ENCODE measurements around the gene DCP2.

DCP2 gene

GRCh38 chr5:113038714-113039113 lies 62.1 kb downstream of the DCP2 start:
- no peak overlapping the region for H3K4me3 ChIP-seq (ENCODE audit: low read depth, low read length)
- TF ChIP-seq POLR2A (IDR thresholded peaks at IDR 0.05; ENCODE audit: extremely low read depth, insufficient read length) = no peak
- no peak for TF ChIP-seq MYC (IDR thresholded peaks at IDR 0.05; ENCODE audit: low read depth, low read length)
- TF ChIP-seq, protein P1, sequence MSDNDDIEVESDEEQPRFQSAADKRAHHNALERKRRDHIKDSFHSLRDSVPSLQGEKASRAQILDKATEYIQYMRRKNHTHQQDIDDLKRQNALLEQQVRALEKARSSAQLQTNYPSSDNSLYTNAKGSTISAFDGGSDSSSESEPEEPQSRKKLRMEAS (IDR thresholded peaks at IDR 0.05; ENCODE audit: low read depth, low read length) = no peak
- TF ChIP-seq, protein P2, sequence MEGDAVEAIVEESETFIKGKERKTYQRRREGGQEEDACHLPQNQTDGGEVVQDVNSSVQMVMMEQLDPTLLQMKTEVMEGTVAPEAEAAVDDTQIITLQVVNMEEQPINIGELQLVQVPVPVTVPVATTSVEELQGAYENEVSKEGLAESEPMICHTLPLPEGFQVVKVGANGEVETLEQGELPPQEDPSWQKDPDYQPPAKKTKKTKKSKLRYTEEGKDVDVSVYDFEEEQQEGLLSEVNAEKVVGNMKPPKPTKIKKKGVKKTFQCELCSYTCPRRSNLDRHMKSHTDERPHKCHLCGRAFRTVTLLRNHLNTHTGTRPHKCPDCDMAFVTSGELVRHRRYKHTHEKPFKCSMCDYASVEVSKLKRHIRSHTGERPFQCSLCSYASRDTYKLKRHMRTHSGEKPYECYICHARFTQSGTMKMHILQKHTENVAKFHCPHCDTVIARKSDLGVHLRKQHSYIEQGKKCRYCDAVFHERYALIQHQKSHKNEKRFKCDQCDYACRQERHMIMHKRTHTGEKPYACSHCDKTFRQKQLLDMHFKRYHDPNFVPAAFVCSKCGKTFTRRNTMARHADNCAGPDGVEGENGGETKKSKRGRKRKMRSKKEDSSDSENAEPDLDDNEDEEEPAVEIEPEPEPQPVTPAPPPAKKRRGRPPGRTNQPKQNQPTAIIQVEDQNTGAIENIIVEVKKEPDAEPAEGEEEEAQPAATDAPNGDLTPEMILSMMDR (IDR thresholded peaks at IDR 0.05; ENCODE audit: low read depth, low read length) = no peak
- peak; percentile 18 for DNase-seq (ENCODE audit: low read depth)

GRCh38 chr5:113039229-113039933 lies 62.8 kb downstream of the DCP2 start:
- no peak overlapping the region for H3K4me3 ChIP-seq (ENCODE audit: low read depth, low read length)
- TF ChIP-seq, protein P1 (IDR thresholded peaks at IDR 0.05; ENCODE audit: low read depth, low read length) = no peak
- no peak for TF ChIP-seq MYC (IDR thresholded peaks at IDR 0.05; ENCODE audit: low read depth, low read length)
- DNase-seq (ENCODE audit: low read depth) = no peak

DNA sequence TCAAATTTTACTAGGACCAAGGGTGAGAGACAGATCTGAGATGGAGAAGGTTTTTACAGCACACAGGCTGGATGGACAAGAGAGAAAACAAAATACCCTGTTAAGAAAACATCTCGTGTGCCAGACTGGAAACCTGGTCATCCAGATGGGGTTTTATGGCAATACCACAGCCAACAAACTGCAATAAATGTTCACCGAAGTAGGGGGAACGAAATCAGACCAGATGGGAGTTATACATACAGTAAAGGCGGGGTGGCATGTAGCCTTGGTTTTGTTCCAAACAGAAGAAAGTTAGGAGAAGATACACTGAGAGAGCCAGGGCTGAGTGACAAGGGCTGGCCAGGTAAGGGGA lies 63.3 kb downstream of the DCP2 start:
- TF ChIP-seq, protein P2 (IDR thresholded peaks at IDR 0.05; ENCODE audit: low read depth, low read length) = no peak
- TF ChIP-seq POLR2A (IDR thresholded peaks at IDR 0.05; ENCODE audit: extremely low read depth, insufficient read length) (no peak), MYC (IDR thresholded peaks at IDR 0.05; ENCODE audit: low read depth, low read length) (no peak)
- TF ChIP-seq, protein P1 (IDR thresholded peaks at IDR 0.05; ENCODE audit: low read depth, low read length) = no peak
- no peak for DNase-seq (ENCODE audit: low read depth)
- no peak overlapping the region for H3K4me3 ChIP-seq (ENCODE audit: low read depth, low read length)

DNA sequence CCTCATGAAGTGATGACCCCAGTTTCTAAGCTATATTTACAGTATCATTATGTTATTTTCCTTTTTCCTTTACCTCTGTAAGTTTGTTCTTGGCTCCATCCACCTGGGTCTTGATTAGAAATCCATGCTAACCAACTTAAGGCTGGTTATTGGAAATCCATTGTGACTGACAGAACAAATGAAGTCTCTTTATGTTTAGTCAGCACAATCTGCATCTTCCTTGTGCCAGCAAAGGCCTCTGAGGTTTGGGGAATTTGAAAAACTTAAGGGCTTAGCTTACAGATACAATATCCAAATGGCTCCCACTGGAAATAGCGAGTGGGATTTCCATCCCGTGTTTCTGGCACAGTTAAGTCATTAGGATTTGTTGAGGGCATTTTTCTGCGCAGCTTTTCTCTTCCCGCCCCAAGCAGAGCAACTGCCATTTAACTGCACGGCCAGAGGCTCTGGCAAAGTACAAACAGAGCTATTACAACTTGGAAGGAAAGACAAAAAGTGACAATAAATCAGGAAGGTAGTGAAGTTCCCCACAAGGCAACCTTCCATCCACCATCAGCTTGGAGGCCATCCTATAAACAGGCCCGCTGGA lies 64.2 kb downstream of the DCP2 start:
- TF ChIP-seq, protein P2 (IDR thresholded peaks at IDR 0.05; ENCODE audit: low read depth, low read length) = no peak
- TF ChIP-seq MYC (IDR thresholded peaks at IDR 0.05; ENCODE audit: low read depth, low read length) = no peak
- no peak for TF ChIP-seq POLR2A (IDR thresholded peaks at IDR 0.05; ENCODE audit: extremely low read depth, insufficient read length)
- TF ChIP-seq, protein P1 (IDR thresholded peaks at IDR 0.05; ENCODE audit: low read depth, low read length) = no peak

DNA sequence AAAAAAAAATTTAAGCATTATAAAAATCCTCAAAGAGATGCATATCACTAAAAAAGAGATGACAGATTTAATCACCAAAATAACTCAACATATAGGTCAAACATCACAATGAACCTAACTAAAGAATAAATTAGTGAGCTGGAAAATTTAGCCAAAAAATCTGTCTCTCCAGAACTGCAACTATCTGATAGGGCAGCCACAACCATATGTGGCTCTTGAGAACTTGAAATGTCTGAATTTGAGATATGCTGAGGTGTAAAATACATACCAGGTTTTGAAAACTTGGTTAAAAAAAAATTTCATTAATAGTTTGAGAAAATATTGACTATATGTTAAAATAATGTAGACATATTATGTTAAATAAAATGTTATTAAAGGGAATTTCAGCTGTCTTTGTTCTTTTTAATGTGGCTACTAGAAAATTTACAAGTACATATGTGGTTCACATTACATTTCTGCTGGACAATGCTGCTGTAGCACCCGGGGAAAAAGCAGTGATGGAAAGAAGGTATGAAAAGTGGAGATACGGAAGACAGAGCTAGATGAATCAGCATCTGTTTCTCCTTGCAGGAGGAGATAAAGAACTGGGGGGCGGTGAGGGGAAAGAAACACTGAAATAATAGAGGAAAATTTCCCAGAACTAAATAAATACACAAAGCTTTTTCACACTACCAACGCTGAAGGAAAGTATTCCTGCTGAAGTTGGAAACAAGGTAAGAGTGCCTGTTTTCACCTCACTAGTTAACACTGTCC lies 66.1 kb downstream of the DCP2 start:
- H3K4me3 ChIP-seq (ENCODE audit: low read depth, low read length) = no peak overlapping the region
- no peak for DNase-seq (ENCODE audit: low read depth)
- TF ChIP-seq, protein P2 (IDR thresholded peaks at IDR 0.05; ENCODE audit: low read depth, low read length) = no peak

More for the DNA sequence above, 64.2 kb downstream of the DCP2 start:
- H3K4me3 ChIP-seq (ENCODE audit: low read depth, low read length) = no peak overlapping the region
- no peak for DNase-seq (ENCODE audit: low read depth)

DNA sequence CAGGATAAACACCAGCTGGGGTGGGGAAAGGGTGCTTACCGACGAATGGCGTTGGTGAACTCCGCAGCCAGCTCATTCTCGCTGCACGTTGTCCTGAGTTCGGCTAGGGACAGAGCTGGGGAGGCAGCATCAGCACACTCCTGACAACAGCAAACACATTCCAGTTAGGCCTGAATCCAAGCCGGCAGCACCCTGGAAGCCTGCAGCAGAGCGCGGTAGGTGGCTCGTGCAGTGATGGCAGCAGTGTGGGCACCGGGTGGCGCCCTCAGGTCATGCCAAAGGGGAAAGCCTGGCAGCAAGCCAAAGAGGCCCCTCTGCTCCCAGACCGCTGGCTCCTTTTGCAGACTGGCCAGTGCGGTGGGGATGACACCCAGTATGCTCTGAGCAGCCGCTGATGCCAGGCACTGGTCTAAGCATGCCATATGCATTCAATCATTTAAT lies 66.9 kb downstream of the DCP2 start:
- DNase-seq (ENCODE audit: low read depth) = peak; percentile 15
- no peak overlapping the region for H3K4me3 ChIP-seq (ENCODE audit: low read depth, low read length)
- TF ChIP-seq, protein P2 (IDR thresholded peaks at IDR 0.05; ENCODE audit: low read depth, low read length) = peak; percentile 5
- no peak for TF ChIP-seq POLR2A (IDR thresholded peaks at IDR 0.05; ENCODE audit: extremely low read depth, insufficient read length)
